Measurements from ENCODE around the gene POLE2. TPM values are rescaled to one million over a fixed set of nuclear protein-coding genes. Genes with fewer than 3 reads are reported as not detected.

POLE2 gene
- total RNA-seq, 2 experiments from 2014 or later: 39.9 to 40.2 TPM

DNA sequence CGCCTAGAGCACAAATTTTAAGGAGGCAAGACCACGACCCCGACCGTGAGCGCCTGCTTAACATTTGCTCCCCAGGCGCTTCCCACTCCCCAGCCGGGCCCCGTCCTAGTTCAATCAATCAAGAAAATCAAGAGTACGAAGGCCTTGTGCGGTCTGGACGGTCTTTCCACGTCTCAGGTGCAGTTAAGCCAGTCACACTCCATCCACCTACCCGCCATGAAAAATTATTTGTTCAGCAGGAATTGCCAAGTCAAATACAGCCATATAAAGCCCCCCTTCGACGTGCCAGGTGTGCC lies 89.9 kb downstream of the POLE2 start:
- Mint-ChIP-seq H3K27me3 (no peaks in the 10 kb centered on the region), H3K36me3 (peaks cover 20% of the 10 kb centered on the region), H3K27ac (peak overlapping the region; percentile 99), H3K9me3 (ENCODE audit: low read depth) (no peaks in the 10 kb centered on the region), H3K4me1 (peaks cover 30% of the 10 kb centered on the region), H3K4me3 (peak overlapping the region; percentile 99)
- CTCF ChIA-PET: interaction anchor here (1.1 to 6.6 kb wide), 5 partner anchors 12 to 264 kb away, joined by 3 to 78 read pairs (median 7); partner anchors contain the start of genes DNAAF2, MGAT2, RPL36AL and RPS29
- DNase-seq: no peak
- peak; percentile 3 for ATAC-seq

DNA sequence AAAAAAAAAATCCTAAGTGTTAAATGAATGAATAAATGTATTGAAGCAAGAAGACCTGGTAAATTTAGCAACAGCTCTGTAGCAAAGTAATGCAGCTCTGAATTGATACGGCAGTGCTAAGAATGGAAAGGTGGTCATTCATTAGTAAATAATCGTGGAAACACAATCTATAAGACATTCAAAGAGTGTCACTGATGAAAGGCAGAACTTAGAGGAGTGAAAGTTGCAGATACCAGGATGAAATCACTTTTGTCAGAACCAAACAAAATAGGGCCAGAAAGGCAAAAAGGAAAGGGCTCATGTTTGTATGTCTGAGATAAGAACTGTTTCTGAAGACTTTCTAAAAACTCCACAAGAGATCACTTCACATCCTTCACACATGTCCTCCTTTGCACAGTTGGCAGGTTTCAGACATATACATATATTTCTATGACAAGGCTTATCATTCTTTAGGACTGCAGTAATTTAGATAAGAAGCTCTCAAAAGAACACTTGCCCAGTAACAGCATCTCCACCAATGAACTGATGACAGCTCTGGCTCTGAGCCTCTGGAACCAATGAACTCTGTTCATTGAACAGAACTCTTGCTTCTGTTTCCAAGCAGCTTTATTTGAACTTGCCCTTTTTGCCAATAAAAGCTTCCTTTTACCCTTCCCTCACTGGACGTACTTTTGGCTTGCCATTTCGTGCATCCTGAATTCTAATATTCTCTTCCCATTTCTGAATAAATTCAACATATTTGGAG lies 93.5 kb downstream of the POLE2 start:
- Mint-ChIP-seq H3K36me3 (no peaks in the 10 kb centered on the region), H3K27me3 (no peaks in the 10 kb centered on the region), H3K27ac (no peak overlapping the region), H3K4me1 (peaks cover 14% of the 10 kb centered on the region), H3K9me3 (ENCODE audit: low read depth) (no peaks in the 10 kb centered on the region), H3K4me3 (no peak overlapping the region)
- DNase-seq (no peak), ATAC-seq (no peak)
- CTCF ChIA-PET: interaction anchor here (1.1 to 6.6 kb wide), 4 partner anchors 8 to 129 kb away, joined by 3 to 78 read pairs (median 7); partner anchors contain the start of genes MGAT2, RPL36AL and RPS29

Other genes starting within 250 kb of the POLE2 start
- 1,000 to 10,000 TPM; 1,378 to 1,419 TPM for gene RPS29, start 101.8 kb downstream of the POLE2 start, total RNA-seq
- gene LRR1, start 89.3 kb downstream of the POLE2 start, total RNA-seq: 10 to 100 TPM; 64.4 to 71.3 TPM
- gene RPL36AL, start 67.6 kb downstream of the POLE2 start, total RNA-seq: 100 to 1,000 TPM; 245 to 248 TPM
- 10 to 100 TPM; 68.4 to 75.9 TPM for gene MGAT2, start 67.4 kb downstream of the POLE2 start, total RNA-seq
- 10 to 100 TPM in 1 of 2 experiments, 1 to 10 TPM in 1; 8.7 to 11.5 TPM for gene DNAAF2, start 53.0 kb downstream of the POLE2 start, total RNA-seq
- gene KLHDC1, start 4.9 kb upstream of the POLE2 start, total RNA-seq: 1 to 10 TPM; 1.1 to 1.9 TPM
- gene KLHDC2, start 79.9 kb upstream of the POLE2 start, total RNA-seq: 10 to 100 TPM; 25.3 to 32.3 TPM
- gene NEMF, start 164.6 kb upstream of the POLE2 start, total RNA-seq: 10 to 100 TPM; 78.7 to 82.8 TPM
- gene ARF6, start 204.9 kb upstream of the POLE2 start, total RNA-seq: 100 to 1,000 TPM; 171 to 190 TPM

Data from activated CD8-positive, alpha-beta memory T cell treated with anti-CD3 and anti-CD28 coated beads, Interleukin-2, amount 10 ng/mL, durations not matched to agents 7 days and 5 days (primary cell).